ENCODE results near the gene DRC1. TPM values are rescaled to one million over a fixed set of nuclear protein-coding genes. Genes with fewer than 3 reads are reported as not detected.

Gene DRC1
- total RNA-seq, 1 donor from 2014 or later: 3.7 TPM

DNA sequence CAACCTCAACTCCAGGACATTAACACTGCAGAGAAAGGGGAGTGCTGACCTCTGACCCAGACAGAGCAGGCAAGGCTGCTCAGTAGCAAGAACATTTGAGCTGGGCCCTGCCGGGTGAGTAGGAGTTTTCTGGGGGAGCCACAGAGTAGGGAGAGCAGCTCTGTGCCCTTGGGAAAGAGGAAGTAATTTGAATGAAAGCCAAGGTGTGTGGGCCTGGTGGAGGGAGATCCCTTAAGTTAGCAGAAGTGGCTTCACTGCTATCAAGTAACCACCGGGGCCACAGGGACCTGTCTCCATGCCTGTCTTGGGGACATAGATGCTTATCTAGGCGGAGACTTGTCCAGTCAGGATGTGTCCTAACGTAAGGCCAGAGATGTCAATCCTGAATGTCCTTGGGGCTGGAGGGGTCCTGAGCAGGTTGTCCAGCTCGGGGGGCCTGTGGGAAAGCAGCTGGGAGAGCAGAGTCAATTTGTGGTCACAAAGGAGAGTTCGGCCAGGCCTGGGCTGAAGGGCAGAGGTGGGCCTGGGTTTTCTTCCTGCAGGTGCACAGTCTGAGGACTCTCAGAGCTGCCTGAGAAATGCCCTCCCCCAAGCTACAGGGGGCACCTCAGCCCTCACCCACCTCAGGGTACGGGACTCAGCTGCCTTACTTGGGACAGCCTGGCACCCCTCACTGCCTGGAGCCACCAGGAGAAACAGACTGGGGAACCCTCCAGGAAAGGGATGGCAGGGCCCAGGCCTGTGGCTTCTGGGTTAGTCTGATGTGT, 91.2 kb downstream of the DRC1 start:
- Mint-ChIP-seq H3K9me3 (no peaks in the 10 kb centered on the region), H3K4me1 (ENCODE audit: unreplicated experiment) (peaks cover 6% of the 10 kb centered on the region), H3K27me3 (peaks cover 6% of the 10 kb centered on the region), H3K4me3 (no peak overlapping the region), H3K27ac (no peak overlapping the region), H3K36me3 (no peaks in the 10 kb centered on the region)
- no peak for DNase-seq (ENCODE audit: extremely low spot score, unreplicated experiment)
- TF ChIP-seq, protein P1, sequence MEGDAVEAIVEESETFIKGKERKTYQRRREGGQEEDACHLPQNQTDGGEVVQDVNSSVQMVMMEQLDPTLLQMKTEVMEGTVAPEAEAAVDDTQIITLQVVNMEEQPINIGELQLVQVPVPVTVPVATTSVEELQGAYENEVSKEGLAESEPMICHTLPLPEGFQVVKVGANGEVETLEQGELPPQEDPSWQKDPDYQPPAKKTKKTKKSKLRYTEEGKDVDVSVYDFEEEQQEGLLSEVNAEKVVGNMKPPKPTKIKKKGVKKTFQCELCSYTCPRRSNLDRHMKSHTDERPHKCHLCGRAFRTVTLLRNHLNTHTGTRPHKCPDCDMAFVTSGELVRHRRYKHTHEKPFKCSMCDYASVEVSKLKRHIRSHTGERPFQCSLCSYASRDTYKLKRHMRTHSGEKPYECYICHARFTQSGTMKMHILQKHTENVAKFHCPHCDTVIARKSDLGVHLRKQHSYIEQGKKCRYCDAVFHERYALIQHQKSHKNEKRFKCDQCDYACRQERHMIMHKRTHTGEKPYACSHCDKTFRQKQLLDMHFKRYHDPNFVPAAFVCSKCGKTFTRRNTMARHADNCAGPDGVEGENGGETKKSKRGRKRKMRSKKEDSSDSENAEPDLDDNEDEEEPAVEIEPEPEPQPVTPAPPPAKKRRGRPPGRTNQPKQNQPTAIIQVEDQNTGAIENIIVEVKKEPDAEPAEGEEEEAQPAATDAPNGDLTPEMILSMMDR (conservative IDR thresholded peaks at IDR 0.05): no peak

GRCh38 chr2:26493566-26493965, 91.8 kb downstream of the DRC1 start:
- Mint-ChIP-seq H3K36me3 (no peaks in the 10 kb centered on the region), H3K27ac (no peak overlapping the region), H3K4me3 (no peak overlapping the region), H3K9me3 (no peaks in the 10 kb centered on the region), H3K27me3 (peaks cover 8% of the 10 kb centered on the region), H3K4me1 (ENCODE audit: unreplicated experiment) (peaks cover 6% of the 10 kb centered on the region)
- no peak for DNase-seq (ENCODE audit: extremely low spot score, unreplicated experiment)
- TF ChIP-seq, protein P1 (conservative IDR thresholded peaks at IDR 0.05): no peak

DNA sequence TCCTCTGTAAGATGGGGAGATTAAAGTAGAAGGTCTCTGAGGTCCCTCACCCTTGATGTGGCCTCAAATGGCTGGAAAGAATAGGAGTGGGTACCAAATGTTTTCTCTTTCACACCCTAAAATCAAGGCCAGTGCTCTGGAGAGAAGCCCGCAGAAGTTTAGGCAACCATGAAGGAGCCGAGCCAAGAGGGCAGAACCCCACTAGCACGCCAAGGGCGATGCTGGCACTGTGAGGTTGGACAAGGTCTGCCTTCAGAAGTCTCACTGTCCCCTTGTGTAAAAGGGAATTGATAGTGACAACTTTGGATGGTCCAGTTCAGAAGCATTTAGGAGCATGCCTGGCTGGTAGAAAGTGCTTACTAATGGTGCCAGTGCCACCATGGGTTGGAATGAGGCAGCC, 92.5 kb downstream of the DRC1 start:
- H3K27ac Mint-ChIP-seq: no peak overlapping the region
- H3K4me1 Mint-ChIP-seq (ENCODE audit: unreplicated experiment): peaks cover 6% of the 10 kb centered on the region
- no peaks in the 10 kb centered on the region for H3K9me3 Mint-ChIP-seq
- H3K4me3 Mint-ChIP-seq: no peak overlapping the region
- DNase-seq (ENCODE audit: extremely low spot score, unreplicated experiment): no peak
- H3K36me3 Mint-ChIP-seq: no peaks in the 10 kb centered on the region
- H3K27me3 Mint-ChIP-seq: peaks cover 15% of the 10 kb centered on the region
- TF ChIP-seq, protein P1 (conservative IDR thresholded peaks at IDR 0.05): no peak

DNA sequence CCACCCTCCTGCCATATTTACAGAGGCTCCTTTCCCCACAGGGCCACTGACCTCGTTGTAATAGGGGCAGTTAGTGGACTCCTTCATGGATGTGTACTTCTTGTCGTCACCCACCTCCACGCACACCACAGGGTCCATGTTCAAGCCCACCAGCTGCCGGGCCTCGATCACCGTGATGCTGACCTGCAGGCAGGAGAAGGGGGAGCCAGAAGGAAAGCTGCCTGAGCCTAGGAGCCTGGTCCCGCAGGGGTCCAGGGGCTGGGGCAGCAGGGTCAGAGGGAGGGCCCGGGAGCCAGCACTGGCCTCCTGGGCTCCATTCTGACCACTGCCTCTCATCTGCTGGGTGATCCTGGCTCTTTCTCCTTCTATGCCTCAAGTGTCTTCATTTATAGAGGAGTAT, 93.2 kb downstream of the DRC1 start:
- peaks cover 6% of the 10 kb centered on the region for H3K4me1 Mint-ChIP-seq (ENCODE audit: unreplicated experiment)
- H3K27ac Mint-ChIP-seq: no peak overlapping the region
- TF ChIP-seq, protein P1 (conservative IDR thresholded peaks at IDR 0.05): no peak
- no peaks in the 10 kb centered on the region for H3K36me3 Mint-ChIP-seq
- DNase-seq (ENCODE audit: extremely low spot score, unreplicated experiment): no peak
- H3K9me3 Mint-ChIP-seq: no peaks in the 10 kb centered on the region
- H3K4me3 Mint-ChIP-seq: no peak overlapping the region
- H3K27me3 Mint-ChIP-seq: peaks cover 18% of the 10 kb centered on the region

GRCh38 chr2:26495705-26496297, 94.1 kb downstream of the DRC1 start:
- TF ChIP-seq, protein P1 (conservative IDR thresholded peaks at IDR 0.05): no peak
- H3K9me3 Mint-ChIP-seq: no peaks in the 10 kb centered on the region
- H3K4me1 Mint-ChIP-seq (ENCODE audit: unreplicated experiment): peaks cover 6% of the 10 kb centered on the region
- H3K36me3 Mint-ChIP-seq: no peaks in the 10 kb centered on the region
- H3K27me3 Mint-ChIP-seq: peaks cover 21% of the 10 kb centered on the region
- DNase-seq (ENCODE audit: extremely low spot score, unreplicated experiment): no peak
- no peak overlapping the region for H3K27ac Mint-ChIP-seq
- H3K4me3 Mint-ChIP-seq: no peak overlapping the region
